HUDEP-2 (cell line): ENCODE measurements around the gene POC1A.
"Not testable (repeated sequence)": the region's sequence is repeated elsewhere in the genome, so short reads cannot be mapped to it uniquely, and the experiment has no call there.

Experiments used
- DNase-seq, 76 experiments: peaks; one replicate each; lab custom pipeline; 2025; ENCODE audit not compliant: unreplicated experiment in 76 of 76; lab: John Stamatoyannopoulos, UW

POC1A gene

GRCh38 chr3:52036222-52036694 lies 118.0 kb downstream of the POC1A start:
- no peak for DNase-seq

DNA sequence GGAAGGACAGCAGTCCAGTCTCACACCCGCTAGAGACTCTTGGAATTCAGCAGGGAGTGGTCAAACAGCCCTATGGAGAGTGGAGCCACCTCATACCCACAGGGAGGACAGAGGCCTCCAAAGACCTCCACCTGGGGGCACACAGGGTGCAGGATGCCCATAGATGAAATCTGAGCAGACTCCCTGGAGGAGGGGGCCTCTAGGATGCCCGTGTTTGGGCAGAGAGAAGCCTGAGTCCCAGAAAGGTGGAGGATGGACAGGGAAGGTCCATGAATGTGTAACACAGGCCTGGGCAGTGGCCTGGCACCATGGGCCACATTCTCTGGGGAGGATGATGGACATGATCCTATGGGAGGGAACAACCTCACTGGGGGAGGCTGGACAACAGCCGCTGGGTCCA lies 119.6 kb downstream of the POC1A start:
- DNase-seq, result no peak

DNA sequence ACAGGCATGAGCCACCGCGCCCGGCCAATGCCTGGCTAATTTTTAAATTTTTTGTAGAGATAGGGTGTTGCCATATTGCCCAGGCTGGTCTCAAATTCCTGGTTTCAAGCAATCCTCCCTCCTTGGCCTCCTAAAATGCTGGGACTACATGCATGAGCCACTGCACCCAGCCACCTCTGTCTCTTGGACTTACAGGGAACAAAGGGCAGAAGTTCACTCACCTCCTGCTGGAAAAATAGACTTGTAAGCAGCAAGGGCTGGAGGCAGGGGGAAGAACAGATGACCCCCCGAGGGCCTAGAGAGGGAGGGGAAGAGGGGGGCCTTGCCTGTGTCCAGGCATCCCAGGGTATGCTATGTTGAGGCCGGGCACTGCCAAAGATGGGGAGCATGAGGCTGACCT lies 120.0 kb downstream of the POC1A start:
- no peak for DNase-seq

DNA sequence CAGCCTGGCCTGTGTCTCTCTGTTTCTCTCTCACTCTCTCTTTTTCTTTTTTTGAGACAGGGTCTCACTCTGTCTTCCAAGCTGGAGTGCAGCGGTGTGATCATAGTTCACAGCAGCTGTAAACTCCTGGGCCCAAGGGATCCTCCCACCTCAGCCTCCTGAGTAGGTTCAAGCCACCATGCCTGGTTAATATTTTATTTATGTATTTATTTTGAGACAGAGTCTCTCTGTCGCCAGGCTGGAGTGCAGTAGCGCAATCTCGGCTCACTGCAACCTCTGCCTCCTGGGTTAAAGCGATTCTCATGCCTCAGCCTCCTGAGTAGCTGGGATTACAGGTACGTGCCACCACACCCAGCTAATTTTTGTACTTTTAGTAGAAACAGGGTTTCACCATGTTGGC lies 120.5 kb downstream of the POC1A start:
- DNase-seq, result not testable (repeated sequence)

- DNase-seq, result no peak
Observed at GRCh38 chr3:52032702-52033408, 121.4 kb downstream of the POC1A start.

- DNase-seq, result no peak
Observed at GRCh38 chr3:52031896-52032295, 122.3 kb downstream of the POC1A start.

DNA sequence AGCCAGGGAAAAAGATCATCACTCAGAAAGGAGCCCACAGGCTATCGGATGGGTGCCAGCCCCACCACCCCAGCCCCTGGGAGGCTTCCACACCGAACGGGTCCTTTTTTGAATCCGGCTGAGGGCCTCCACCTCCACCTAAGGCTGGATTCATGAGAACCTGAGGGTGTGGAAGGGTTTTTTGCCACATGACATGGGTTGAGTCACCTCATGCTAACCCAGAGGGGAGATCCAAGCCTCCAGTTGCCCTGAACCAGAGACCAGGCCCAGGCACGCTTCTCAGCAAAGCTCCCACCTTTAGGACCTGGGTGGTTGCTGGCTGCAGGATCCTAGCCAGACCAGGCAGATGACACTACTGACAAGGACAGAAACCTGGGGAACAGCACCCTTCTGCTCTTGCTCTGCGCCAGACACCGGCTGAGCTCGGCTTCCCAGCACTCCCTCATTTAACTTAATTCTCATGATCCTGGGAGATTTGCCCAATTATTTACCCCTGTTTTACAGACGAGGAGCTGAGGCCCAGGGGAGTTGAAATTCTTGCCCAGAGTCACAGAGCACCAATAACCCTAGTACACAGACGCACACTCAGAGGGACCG lies 123.4 kb downstream of the POC1A start:
- no peak for DNase-seq

DNA sequence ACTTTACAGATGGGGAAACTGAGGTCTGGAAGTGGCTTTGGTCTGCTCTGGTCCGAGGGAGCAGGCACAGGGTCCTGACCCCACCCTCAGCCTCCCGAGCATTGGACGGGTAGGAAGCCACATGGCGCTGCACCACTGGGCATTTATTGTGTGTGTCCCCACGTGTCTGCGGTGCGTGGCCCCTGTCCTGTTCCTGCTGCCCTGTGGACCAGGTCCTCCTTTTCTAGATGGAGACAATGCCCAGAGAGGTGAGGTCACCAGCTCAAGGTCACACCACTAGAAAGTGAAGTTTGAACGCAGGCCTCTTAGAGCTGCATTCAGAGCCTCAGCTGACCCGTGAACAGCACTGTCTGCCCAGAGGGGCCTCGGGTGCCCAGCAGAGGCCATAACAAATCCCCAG lies 124.7 kb downstream of the POC1A start:
- no peak for DNase-seq

DNA sequence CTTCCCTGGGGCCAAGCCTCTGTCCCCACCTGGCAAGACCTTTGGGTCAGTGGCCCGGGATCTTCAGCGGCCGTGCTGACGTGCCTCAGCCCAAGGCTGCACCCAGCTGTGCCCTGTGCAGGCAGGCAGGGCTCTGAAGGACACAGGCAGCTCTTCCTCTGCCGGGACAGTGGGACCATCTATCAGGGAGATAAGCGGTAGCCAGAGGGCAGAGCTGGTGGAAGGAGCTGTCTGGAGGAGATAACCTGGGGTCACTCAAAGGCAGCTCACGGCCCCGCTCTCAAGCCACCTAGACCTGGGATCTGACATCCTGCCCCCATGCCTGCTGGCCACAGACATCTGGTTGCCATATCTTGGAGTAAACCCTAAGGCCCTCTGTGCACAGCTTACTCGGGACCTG lies 125.2 kb downstream of the POC1A start:
- peak in 29 of 76 experiments; percentile 3 to 59 (median 26) for DNase-seq

- DNase-seq, result no peak
Observed at GRCh38 chr3:52028572-52028971, 125.7 kb downstream of the POC1A start.

GRCh38 chr3:52026041-52026440 lies 128.2 kb downstream of the POC1A start:
- no peak for DNase-seq

DNA sequence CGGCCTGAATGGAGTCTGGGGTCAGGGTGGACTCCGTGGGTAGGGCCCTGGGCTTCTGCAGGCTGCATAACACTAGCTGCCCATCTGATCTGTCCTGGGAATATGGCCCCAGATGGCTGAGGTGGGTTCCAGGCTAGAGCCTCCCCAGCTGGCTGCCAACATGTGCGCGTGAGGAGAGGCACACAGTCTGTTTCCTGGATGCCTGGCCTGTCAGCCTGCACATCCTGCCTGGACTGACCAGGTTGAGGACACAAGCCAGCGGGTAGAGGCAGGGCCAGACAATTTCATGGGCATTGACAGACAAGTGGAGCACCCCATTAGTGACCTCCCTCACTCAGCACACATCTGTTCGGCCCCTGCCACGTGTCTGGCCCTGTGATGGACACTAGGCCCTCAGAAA lies 128.8 kb downstream of the POC1A start:
- DNase-seq, result no peak
